Astrocyte (in vitro differentiated cells and primary cell): ENCODE results near the gene UTS2B. TPM values are rescaled to one million over a fixed set of nuclear protein-coding genes. Genes with fewer than 3 reads are reported as not detected.

Experiments
- DNase-seq: peaks from one replicate; pipeline ENCODE4 v3.0.0-alpha.2; 2010; ENCODE audit warnings: low read depth
- FAIRE-seq: peaks from 2 replicates; lab custom pipeline; 2011; peaks lifted over from hg19 to GRCh38; lab: Jason Lieb, UNC
- H2AFZ ChIP-seq: 2 replicates; pipeline ENCODE4 v1.6.0; 2012; ENCODE audit warnings: low read depth, low read length, inconsistent platforms
- H3K27ac ChIP-seq: 2 replicates; pipeline ENCODE4 v1.5.1; 2011; ENCODE audit warnings: low read depth, low read length, inconsistent platforms
- H3K27me3 ChIP-seq: 2 replicates; pipeline ENCODE4 v1.6.0; 2011; ENCODE audit warnings: low read length, inconsistent platforms; ENCODE audit not compliant: insufficient read depth
- H3K36me3 ChIP-seq: 2 replicates; pipeline ENCODE4 v1.5.1; 2011; ENCODE audit warnings: low read length, inconsistent platforms; ENCODE audit not compliant: insufficient read depth
- H3K4me1 ChIP-seq: 2 replicates; pipeline ENCODE4 v1.5.1; 2011; ENCODE audit warnings: low read length, inconsistent platforms; ENCODE audit not compliant: insufficient read depth
- H3K4me2 ChIP-seq: 2 replicates; pipeline ENCODE4 v1.6.0; 2012; ENCODE audit warnings: low read length, inconsistent platforms
- H3K4me3 ChIP-seq: 2 replicates; pipeline ENCODE4 v1.5.1; 2011; ENCODE audit warnings: low read depth, mild to moderate bottlenecking, low read length, inconsistent platforms; ENCODE audit not compliant: insufficient read depth
- H3K79me2 ChIP-seq: 2 replicates; pipeline ENCODE4 v1.6.0; 2012; ENCODE audit warnings: mild to moderate bottlenecking, low read length, inconsistent platforms; ENCODE audit not compliant: insufficient read depth
- H3K9ac ChIP-seq: 2 replicates; pipeline ENCODE4 v1.6.0; 2012; ENCODE audit warnings: mild to moderate bottlenecking, low read length, inconsistent platforms
- H3K9me3 ChIP-seq: 2 replicates; pipeline ENCODE4 v1.5.1; 2012; ENCODE audit warnings: low read depth, mild to moderate bottlenecking, low read length, inconsistent platforms; ENCODE audit not compliant: insufficient read depth
- H4K20me1 ChIP-seq: 2 replicates; pipeline ENCODE4 v1.6.0; 2012; ENCODE audit warnings: low read length, inconsistent platforms; ENCODE audit not compliant: insufficient read depth
- H3K27ac Mint-ChIP-seq: one replicate; pipeline ENCODE4 v1.8.0; 2021; ENCODE audit warnings: mild to moderate bottlenecking, mixed read lengths; ENCODE audit not compliant: unreplicated experiment
- H3K27me3 Mint-ChIP-seq: one replicate; pipeline ENCODE4 v1.8.0; 2021; ENCODE audit warnings: low read depth, mixed read lengths; ENCODE audit not compliant: unreplicated experiment
- H3K36me3 Mint-ChIP-seq: one replicate; pipeline ENCODE4 v1.8.0; 2021; ENCODE audit warnings: low read depth, mixed read lengths; ENCODE audit not compliant: unreplicated experiment
- H3K4me1 Mint-ChIP-seq: one replicate; pipeline ENCODE4 v1.8.0; 2021; ENCODE audit warnings: low read depth, mixed read lengths; ENCODE audit not compliant: unreplicated experiment
- H3K4me3 Mint-ChIP-seq: one replicate; pipeline ENCODE4 v1.8.0; 2021; ENCODE audit warnings: mild to moderate bottlenecking, moderate library complexity, mixed read lengths; ENCODE audit not compliant: unreplicated experiment
- H3K9me3 Mint-ChIP-seq: one replicate; pipeline ENCODE4 v1.8.0; 2021; ENCODE audit warnings: mild to moderate bottlenecking, mixed read lengths; ENCODE audit not compliant: unreplicated experiment
- CTCF ChIP-seq: IDR thresholded peaks from 2 replicates; pipeline ENCODE4 v1.5.1; 2011; ENCODE audit warnings: low read depth, mild to moderate bottlenecking, inconsistent platforms, low read length, moderate library complexity; ENCODE audit not compliant: insufficient read depth
- EZH2 ChIP-seq: IDR thresholded peaks from 2 replicates; pipeline ENCODE4 v1.6.1; 2012; ENCODE audit warnings: mild to moderate bottlenecking, low read length, inconsistent platforms; ENCODE audit not compliant: insufficient read depth
- total RNA-seq: library from RNA; stranded (reverse); gene quantifications from 2 replicates; pipeline ENCODE4 v1.2.1, GENCODE V29; 2021

UTS2B gene
- total RNA-seq, 1 donor from 2014 or later, result 0.75 TPM

GRCh38 chr3:191296041-191296541 is 34.2 kb downstream of the UTS2B start:
- H3K4me1 Mint-ChIP-seq, result no peaks in the 10 kb centered on the region
- H2AFZ ChIP-seq, result no peak overlapping the region
- H4K20me1 ChIP-seq, result no peaks in the 10 kb centered on the region
- no peak overlapping the region for H3K4me3 ChIP-seq
- no peaks in the 10 kb centered on the region for H3K9me3 ChIP-seq
- no peak overlapping the region for H3K27ac ChIP-seq
- no peaks in the 10 kb centered on the region for H3K4me1 ChIP-seq
- H3K27me3 ChIP-seq, result no peaks in the 10 kb centered on the region
- TF ChIP-seq CTCF (no peak), EZH2 (no peak)
- H3K4me3 Mint-ChIP-seq, result no peak overlapping the region
- H3K27ac Mint-ChIP-seq, result no peak overlapping the region
- H3K79me2 ChIP-seq, result no peaks in the 10 kb centered on the region
- FAIRE-seq, result no peak
- peaks cover 2% of the 10 kb centered on the region for H3K27me3 Mint-ChIP-seq
- no peak for DNase-seq
- no peaks in the 10 kb centered on the region for H3K36me3 ChIP-seq
- H3K36me3 Mint-ChIP-seq, result no peaks in the 10 kb centered on the region
- no peak overlapping the region for H3K4me2 ChIP-seq
- H3K9ac ChIP-seq, result no peak overlapping the region
- H3K9me3 Mint-ChIP-seq, result no peaks in the 10 kb centered on the region

GRCh38 chr3:191294291-191294690 is 36.0 kb downstream of the UTS2B start:
- DNase-seq (no peak), FAIRE-seq (no peak)
- Histone ChIP-seq H3K4me2 (no peak overlapping the region), H3K27me3 (no peaks in the 10 kb centered on the region), H3K79me2 (no peaks in the 10 kb centered on the region), H3K9me3 (no peaks in the 10 kb centered on the region), H3K36me3 (no peaks in the 10 kb centered on the region), H3K4me3 (no peak overlapping the region), H3K27ac (no peak overlapping the region), H2AFZ (no peak overlapping the region), H3K9ac (no peak overlapping the region), H3K4me1 (no peaks in the 10 kb centered on the region), H4K20me1 (no peaks in the 10 kb centered on the region)
- Mint-ChIP-seq H3K9me3 (no peaks in the 10 kb centered on the region), H3K27me3 (peaks cover 2% of the 10 kb centered on the region), H3K4me1 (peaks cover 2% of the 10 kb centered on the region), H3K27ac (no peak overlapping the region), H3K4me3 (no peak overlapping the region), H3K36me3 (no peaks in the 10 kb centered on the region)
- TF ChIP-seq EZH2, result no peak
- no peak for TF ChIP-seq CTCF

- H3K36me3 ChIP-seq, result no peaks in the 10 kb centered on the region
- Mint-ChIP-seq H3K36me3 (no peaks in the 10 kb centered on the region), H3K4me3 (no peak overlapping the region), H3K27me3 (no peaks in the 10 kb centered on the region), H3K4me1 (peaks cover 2% of the 10 kb centered on the region), H3K9me3 (no peaks in the 10 kb centered on the region), H3K27ac (no peak overlapping the region)
- TF ChIP-seq EZH2 (no peak), CTCF (no peak)
- no peak for DNase-seq
- H4K20me1 ChIP-seq, result no peaks in the 10 kb centered on the region
- no peaks in the 10 kb centered on the region for H3K27me3 ChIP-seq
- no peaks in the 10 kb centered on the region for H3K9me3 ChIP-seq
- H2AFZ ChIP-seq, result no peak overlapping the region
- no peak for FAIRE-seq
- no peaks in the 10 kb centered on the region for H3K4me1 ChIP-seq
- no peak overlapping the region for H3K9ac ChIP-seq
- H3K4me2 ChIP-seq, result no peak overlapping the region
- no peak overlapping the region for H3K4me3 ChIP-seq
- no peak overlapping the region for H3K27ac ChIP-seq
- H3K79me2 ChIP-seq, result no peaks in the 10 kb centered on the region
These were observed 37.9 kb downstream of the UTS2B start for GRCh38 chr3:191292243-191293015.
